NCI-H2227 (cell line): Measurements from ENCODE around the gene CPEB3.

Source experiments
- DNase-seq: peaks from one replicate; lab custom pipeline; 2025; ENCODE audit not compliant: unreplicated experiment; lab: John Stamatoyannopoulos, UW

The CPEB3 gene

DNA sequence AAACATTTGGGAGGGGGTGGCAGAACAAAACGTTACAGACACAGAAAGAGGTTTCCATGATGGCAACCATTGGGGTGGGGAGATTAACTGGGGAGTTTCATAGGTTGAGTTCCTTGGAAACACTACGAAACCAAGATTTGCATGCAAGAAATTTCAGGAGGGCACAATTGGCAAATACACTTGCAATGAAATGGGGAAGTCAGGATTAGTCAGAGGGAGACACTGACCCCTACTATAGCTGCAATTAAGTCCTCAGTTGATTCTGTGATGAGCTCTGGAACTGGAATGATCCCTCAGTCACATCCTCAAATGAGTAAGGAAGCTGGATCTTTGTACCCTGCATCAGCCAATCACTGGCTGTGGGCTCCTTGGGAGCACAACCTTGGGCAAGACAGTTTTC, 22.1 kb downstream of the CPEB3 start:
- DNase-seq: no peak

GRCh38 chr10:92267343-92267742, 23.5 kb downstream of the CPEB3 start:
- no peak for DNase-seq

GRCh38 chr10:92265687-92266258, 25.1 kb downstream of the CPEB3 start:
- no peak for DNase-seq

DNA sequence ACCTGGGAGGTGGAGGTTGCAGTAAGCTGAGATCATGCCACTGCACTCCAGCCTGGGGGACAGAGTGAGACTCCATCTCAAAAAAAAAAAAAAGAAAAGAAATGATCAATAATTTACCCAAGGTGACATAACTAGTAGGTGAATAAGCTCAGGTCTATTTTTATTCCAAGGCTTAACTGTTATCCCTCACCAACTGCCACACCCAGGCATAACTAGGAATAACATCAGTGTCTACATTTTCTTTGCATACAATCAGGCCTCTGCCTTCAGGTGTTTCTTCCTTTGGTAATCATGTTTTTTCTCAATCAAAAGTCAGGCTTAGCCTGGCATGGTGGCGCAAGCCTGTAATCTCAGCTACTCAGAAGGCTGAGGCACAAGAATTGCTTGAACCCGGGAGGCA, 26.6 kb downstream of the CPEB3 start:
- DNase-seq: no peak

DNA sequence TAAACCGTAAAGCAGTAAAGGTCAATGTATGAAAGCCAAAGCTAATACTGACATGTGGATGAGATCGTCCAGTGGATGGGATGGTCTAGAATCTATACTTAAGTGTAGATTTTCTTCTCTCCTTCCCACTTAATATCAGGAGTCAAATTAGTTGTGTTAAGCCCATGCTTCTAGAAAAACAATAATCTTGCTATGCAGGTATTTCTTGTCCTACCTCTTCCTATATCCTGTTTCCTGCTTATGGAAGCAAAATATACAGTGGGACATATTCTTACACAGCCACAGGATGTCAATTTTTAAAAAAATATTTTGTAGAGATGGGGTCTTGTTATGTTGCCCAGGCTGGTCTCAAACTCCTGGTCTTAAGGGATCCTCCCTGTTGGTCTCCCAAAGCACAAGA, 27.5 kb downstream of the CPEB3 start:
- DNase-seq: no peak

GRCh38 chr10:92248566-92248965, 42.3 kb downstream of the CPEB3 start:
- DNase-seq: no peak

DNA sequence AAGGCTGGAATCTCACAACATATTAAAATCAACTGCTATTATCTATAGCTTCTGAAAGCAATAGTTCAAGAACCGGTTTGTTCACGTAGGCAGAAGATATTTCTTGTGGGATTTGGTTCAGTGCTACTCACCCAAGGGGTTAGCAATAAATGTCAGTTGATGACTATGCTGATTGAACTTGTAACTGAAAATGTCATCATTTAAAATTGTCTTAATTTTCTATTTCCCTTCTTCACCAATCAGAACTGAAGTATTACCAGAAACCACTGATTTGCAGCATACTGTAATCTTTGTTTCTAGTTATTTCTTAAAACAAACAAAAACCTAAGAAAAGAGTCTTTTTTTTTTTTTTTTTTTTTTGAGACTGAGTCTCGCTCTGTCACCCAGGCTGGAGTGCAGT, 46.1 kb downstream of the CPEB3 start:
- DNase-seq: no peak

DNA sequence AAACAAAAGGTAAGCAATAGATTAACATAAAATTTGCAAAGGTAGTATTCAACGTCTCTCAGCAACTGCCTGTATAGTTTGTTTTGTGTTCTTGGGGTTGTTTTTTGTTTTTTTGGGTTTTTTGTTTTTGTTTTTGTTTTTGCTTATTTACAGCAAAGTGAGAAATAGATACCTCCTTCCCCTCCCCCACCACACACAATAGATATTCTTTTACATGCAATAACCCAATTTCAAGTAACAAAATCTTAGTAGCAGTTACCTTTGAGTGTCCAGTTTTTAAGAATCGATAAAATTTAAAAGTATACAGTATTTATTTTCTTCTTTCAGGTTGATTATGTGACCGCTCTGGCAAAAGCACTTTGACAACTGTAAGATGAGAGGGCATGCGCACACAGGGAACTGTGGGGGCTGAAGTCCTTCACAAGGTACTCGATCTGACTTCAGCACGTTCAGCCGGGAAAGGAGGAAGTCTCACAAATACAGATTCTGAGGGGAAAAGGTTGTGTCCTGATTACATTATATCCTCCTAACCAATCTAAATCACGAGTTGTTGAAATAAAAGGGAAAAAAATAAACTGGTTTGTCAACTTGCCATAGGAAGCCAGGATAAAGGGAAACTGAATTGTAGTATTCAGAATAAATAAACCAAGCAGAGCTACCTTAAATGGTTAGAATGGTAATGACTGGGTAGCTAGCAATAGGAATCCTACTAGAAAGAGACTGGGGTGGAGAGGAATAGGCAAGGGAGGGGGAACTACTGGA, 47.8 kb downstream of the CPEB3 start:
- peak; percentile 75 for DNase-seq

- no peak for DNase-seq
Measured at GRCh38 chr10:92242380-92242779, 48.5 kb downstream of the CPEB3 start.

- no peak for DNase-seq
Measured at GRCh38 chr10:92241501-92241900, 49.4 kb downstream of the CPEB3 start.

- peak; percentile 64 for DNase-seq
Measured at GRCh38 chr10:92241158-92241500, 49.7 kb downstream of the CPEB3 start.

DNA sequence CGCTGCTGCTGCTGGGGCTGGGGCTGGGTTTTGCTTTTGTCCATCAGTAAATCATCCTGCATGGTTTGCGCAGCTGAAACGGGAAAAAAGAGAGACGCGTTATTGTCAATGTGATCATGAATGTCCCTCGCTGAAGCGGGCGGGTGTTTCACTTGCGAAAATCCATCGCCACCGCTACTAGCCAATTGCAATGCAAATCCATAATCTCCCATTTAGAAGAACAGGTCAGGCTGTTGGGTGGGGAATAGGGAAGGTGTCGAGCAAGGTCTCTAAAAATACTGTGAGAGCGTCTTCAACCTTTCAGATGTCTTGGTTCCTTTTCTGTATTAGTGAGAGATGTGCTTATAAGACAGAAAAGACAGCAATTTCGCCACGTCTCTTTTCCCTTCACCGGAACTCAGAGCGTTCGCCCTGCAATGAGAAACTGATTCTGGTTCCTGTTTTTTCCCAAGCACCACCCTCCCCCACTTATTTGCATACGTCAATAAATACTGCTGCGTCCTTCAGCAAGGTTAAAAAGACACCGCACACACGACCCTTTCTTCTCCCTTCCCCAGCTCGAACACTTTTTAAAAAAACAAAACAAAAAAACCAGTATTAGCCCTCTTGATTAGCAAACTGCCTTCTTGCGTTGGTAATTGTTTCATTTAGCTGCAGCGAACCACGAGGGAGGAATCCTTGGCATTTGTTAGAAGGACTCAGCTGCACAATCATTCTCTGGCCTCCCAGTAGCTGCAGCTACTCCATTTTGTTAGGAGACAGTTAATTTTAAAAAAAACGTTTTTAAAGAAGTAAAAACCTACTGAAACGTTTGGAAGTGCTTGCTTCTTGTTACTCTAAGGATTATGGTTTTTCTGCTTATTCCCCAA, 50.4 kb downstream of the CPEB3 start:
- DNase-seq: peak; percentile 71

DNA sequence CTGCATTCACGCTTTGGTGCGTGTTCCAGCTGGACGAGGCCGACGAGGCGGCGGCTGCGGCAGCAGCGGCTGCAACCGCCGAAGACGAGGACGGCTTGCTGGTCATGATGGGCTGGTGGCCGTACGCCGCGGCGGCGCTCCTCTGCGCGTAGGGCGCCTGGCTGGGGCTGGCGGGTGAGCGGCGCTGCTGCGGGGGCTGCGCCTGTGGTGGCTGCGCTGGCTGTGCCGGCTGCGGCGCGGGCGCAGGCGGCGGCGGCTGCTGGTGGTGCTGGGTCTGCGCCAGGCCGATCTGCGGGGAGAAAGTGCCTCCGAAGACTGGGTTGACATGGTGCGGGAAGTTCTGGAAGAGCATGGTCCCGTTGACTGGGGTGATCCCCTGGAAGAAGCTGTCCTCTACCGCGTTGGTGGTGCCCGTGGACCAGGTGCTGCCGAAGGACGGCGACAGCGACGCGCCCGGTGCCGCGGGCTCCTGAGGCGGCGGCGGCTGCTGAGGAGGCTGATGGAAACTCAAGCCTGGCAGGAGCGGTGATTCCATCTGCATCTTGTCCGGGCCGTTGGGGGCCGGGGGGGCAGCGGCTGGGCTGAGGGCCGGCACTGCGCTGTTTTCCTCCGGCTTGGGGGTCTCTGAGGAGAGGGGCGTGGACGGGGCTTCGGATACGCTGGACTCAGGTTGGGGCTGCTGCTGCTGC, 51.1 kb downstream of the CPEB3 start:
- peak; percentile 16 for DNase-seq

GRCh38 chr10:92239151-92239599, 51.7 kb downstream of the CPEB3 start:
- no peak for DNase-seq

DNA sequence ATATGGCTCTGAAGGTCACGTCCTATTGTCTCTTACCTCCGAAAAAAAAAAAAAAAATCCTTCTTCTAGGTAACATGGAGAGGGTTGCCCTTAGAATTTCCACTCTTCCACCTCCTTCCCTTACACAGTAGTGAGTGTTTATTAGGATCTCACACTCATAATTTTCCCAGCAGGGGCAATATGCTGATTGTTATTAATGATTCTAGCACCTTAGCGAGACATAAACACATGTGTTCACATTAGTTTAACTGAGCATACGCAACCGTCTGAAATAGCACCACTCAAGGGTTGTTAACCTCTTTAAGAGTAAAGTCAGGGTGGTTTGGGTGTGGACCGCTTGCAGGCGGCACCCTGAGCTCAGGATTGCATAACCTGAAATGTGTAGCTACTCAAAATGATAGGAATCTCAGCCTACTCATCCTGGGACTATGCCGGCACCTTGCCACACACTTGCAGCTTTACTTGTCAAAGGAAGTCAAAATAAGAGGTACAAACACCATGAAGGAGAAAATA, 52.2 kb downstream of the CPEB3 start:
- DNase-seq: peak; percentile 16

GRCh38 chr10:92238054-92238585, 52.8 kb downstream of the CPEB3 start:
- no peak for DNase-seq

- DNase-seq: no peak
Measured at GRCh38 chr10:92231196-92231595, 59.7 kb downstream of the CPEB3 start.

DNA sequence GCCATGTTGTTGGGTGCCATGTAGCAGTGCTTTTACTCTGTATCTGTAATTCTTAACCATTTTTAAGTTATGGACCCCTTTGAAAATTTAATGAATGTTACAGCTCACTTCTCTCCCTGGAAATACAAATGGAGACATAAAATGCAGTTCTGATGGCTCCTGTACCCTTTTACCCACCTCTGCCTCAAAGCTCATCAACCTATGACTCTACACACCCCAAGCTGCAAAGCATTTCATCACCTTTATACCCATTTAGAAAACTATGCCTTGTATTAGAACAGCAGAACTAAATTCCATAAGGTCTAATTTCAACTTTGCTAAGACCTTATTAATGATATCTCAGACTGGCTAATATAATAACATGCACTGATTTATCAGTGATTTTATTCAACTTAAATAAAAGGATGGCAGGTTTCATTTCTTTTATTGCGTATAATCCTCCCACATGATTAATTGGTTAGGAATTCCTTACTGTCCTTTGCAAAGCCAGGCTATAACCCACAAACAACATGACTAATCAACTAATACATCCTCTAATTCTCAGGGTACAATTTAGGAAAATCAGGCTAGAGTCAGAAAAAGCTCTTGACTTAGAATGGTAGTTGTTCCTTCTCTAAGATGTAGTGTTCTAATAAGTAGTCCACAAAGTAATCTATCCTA, 68.1 kb downstream of the CPEB3 start:
- no peak for DNase-seq

- DNase-seq: no peak
Measured at GRCh38 chr10:92219559-92219958, 71.3 kb downstream of the CPEB3 start.

DNA sequence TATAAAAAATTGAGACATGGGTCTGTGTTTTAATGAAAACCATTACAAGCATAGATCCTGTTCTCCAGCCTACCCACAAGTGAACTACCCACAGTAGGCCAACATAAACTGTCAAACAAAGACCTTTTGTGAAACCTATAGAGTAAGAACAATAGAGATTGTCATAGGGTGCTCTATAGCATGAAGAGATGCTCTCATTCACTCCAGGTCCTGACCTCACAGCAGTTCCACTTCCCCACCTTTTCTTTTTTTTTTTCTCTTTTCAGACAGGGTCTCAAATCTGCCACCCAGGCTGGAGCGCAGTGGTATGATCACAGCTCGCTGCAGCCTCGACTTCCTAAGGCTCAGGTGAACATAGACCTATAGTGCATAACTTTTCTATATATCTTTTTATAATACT, 72.3 kb downstream of the CPEB3 start:
- DNase-seq: no peak
